GM10847 (cell line): ENCODE data around the gene RALGAPA2.

Experiments used
- POLR2A ChIP-seq: IDR thresholded peaks from 2 replicates; pipeline ENCODE4 v1.6.1; 2011; ENCODE audit not compliant: insufficient read length; ENCODE audit errors: extremely low read depth

RALGAPA2 gene

GRCh38 chr20:20712474-20713243 is at the start of gene RALGAPA2:
TSS of gene RALGAPA2 (minus strand) at chr20:20712644. CDS start at chr20:20712480, 164 bp downstream.
- no peak for TF ChIP-seq POLR2A

GRCh38 chr20:20761301-20761700 is 48.9 kb upstream of the RALGAPA2 start:
- no peak for TF ChIP-seq POLR2A

GRCh38 chr20:20759132-20759531 is 46.7 kb upstream of the RALGAPA2 start:
- TF ChIP-seq POLR2A = no peak

GRCh38 chr20:20755674-20756319 is 43.4 kb upstream of the RALGAPA2 start:
- no peak for TF ChIP-seq POLR2A

- no peak for TF ChIP-seq POLR2A
These were observed 42.8 kb upstream of the RALGAPA2 start for GRCh38 chr20:20755231-20755630.

GRCh38 chr20:20754714-20755113 is 42.3 kb upstream of the RALGAPA2 start:
- no peak for TF ChIP-seq POLR2A

- no peak for TF ChIP-seq POLR2A
These were observed 40.3 kb upstream of the RALGAPA2 start for GRCh38 chr20:20752712-20753111.

- TF ChIP-seq POLR2A = no peak
These were observed 34.9 kb upstream of the RALGAPA2 start for GRCh38 chr20:20747298-20747697.

- no peak for TF ChIP-seq POLR2A
These were observed 31.8 kb upstream of the RALGAPA2 start for GRCh38 chr20:20744170-20744725.

GRCh38 chr20:20743511-20744169 is 31.2 kb upstream of the RALGAPA2 start:
- no peak for TF ChIP-seq POLR2A

GRCh38 chr20:20741087-20742045 is 28.9 kb upstream of the RALGAPA2 start:
- no peak for TF ChIP-seq POLR2A

GRCh38 chr20:20740541-20740940 is 28.1 kb upstream of the RALGAPA2 start:
- no peak for TF ChIP-seq POLR2A

GRCh38 chr20:20737158-20737557 is 24.7 kb upstream of the RALGAPA2 start:
- no peak for TF ChIP-seq POLR2A

GRCh38 chr20:20736303-20736702 is 23.9 kb upstream of the RALGAPA2 start:
- TF ChIP-seq POLR2A = no peak
